Psoas muscle (tissue), 8 donors: Measurements from ENCODE around the gene SCAPER. TPM values are rescaled to one million over a fixed set of nuclear protein-coding genes. Genes with fewer than 3 reads are reported as not detected.

Experiments
- ATAC-seq, 4 donors: fragments of 200-7000 bp; cut with Tn5 transposase; one replicate each; pipeline ENCODE4 v1.9.1; 2020; ENCODE audit warnings: moderate library complexity in 3 of 4, mild to moderate bottlenecking in 2 of 4
- DNase-seq, 2 donors: peaks; one replicate each; pipeline ENCODE4 v3.0.0-alpha.2; 2020
- H3K27ac ChIP-seq: fragments of 200-600 bp; one replicate; pipeline ENCODE4 v1.8.0; 2022
- H3K27me3 ChIP-seq, 3 donors: fragments of 200-600 bp in 1 of 3; one replicate each; pipeline versions ENCODE4 v1.6.1 to v1.8.0; 2013 to 2022; ENCODE audit warnings: low read length in 2 of 3, mild to moderate bottlenecking in 2 of 3, moderate library complexity in 1 of 3; ENCODE audit not compliant: insufficient read depth in 3 of 3
- H3K36me3 ChIP-seq, 2 donors: fragments of 200-600 bp in 1 of 2; one replicate each; pipeline versions ENCODE4 v1.6.1 to v1.8.0; 2013 to 2022; ENCODE audit warnings: low read depth in 1 of 2, mild to moderate bottlenecking in 1 of 2, moderate library complexity in 1 of 2; ENCODE audit not compliant: insufficient read depth in 1 of 2
- H3K4me1 ChIP-seq: fragments of 200-600 bp; one replicate; pipeline ENCODE4 v1.8.0; 2022
- H3K4me3 ChIP-seq: fragments of 200-600 bp; one replicate; pipeline ENCODE4 v1.8.0; 2022; ENCODE audit warnings: mild to moderate bottlenecking
- H3K9me3 ChIP-seq: fragments of 200-600 bp; one replicate; pipeline ENCODE4 v1.8.0; 2022
- CTCF ChIP-seq: fragments of 200-600 bp; IDR thresholded peaks from one replicate; pipeline ENCODE4 v1.8.0; 2022; ENCODE audit warnings: antibody characterized with exemption
- WGBS, 3 donors: extraction: QIAGEN DNeasy Blood & Tissue Kit; methylation state at CpG; one replicate each; pipeline versions ENCODE4 v1.1.6 to v1.1.7; 2013; 5-methylcytosine and 5-hydroxymethylcytosine counted together
- intact Hi-C, 2 donors: fragments of 100-400 bp; cut with DNase I; formaldehyde crosslinking; loops; one replicate each; pipeline versions ENCODE4 v1.11.0 to v1.14.2; 2022
- polyA plus RNA-seq, 3 donors: library from polyadenylated mRNA; stranded (reverse); fragments of 200-250 nt; gene quantifications; one replicate each; pipeline ENCODE4 v1.2.3, GENCODE V29; 2013
- total RNA-seq, 4 donors: library from RNA; stranded (reverse); fragmentation: NEBNext Ultra II Directional in 2 of 4; extraction: Animal tissue kit (Norgen Biotek cat#: 25700) in 2 of 4; gene quantifications; one replicate each; pipeline versions ENCODE4 v1.2.1 to v1.2.4, GENCODE V29; 2021 to 2023
- donor health status: healthy with polysubstance abuse.
- donor health status: DM: no; HTN: no; CAD: no; lungs with moderate emphysema.
- donor health status: Bipolar disorder and iron deficiency.
- donor health status: healthy.
- donor health status: DM: yes; HTN: yes; CAD: no.
- donor health status: DM: no; HTN: no; CAD: no.
- donor health status: DM: no; HTN: no; CAD: no.
- donor health status: DM: yes; HTN: yes; CAD: no.

SCAPER gene
- total and polyA plus RNA-seq, 7 donors: 4.1 to 28.7 (median 20.0) TPM

- intact Hi-C loops: no loop called here
These were observed 11.2 kb upstream of the SCAPER start for GRCh38 chr15:76916369-76916768.

GRCh38 chr15:76913737-76914136 is 8.6 kb upstream of the SCAPER start:
- 70 to 81% (median 75%) methylated on average over 2 of the region's 2 CpGs for WGBS, 3 donors

More at GRCh38 chr15:76916369-76916768, 11.2 kb upstream of the SCAPER start:
- peaks cover 0 to 5% (median 0%) of the 10 kb centered on the region in 3 donors for H3K27me3 ChIP-seq
- no peak overlapping the region for H3K27ac ChIP-seq
- no peaks in the 10 kb centered on the region for H3K4me1 ChIP-seq
- no peaks in the 10 kb centered on the region for H3K9me3 ChIP-seq
- WGBS, 3 donors: 72 to 85% (median 74%) methylated on average over 13 of the region's 13 CpGs
- H3K36me3 ChIP-seq: no peaks in the 10 kb centered on the region
- no peak for TF ChIP-seq CTCF
- no peak overlapping the region for H3K4me3 ChIP-seq
- ATAC-seq (no peak), DNase-seq (no peak)

GRCh38 chr15:76912430-76912829 is 7.3 kb upstream of the SCAPER start:
- Histone ChIP-seq H3K27me3 (peaks cover 0 to 5% (median 0%) of the 10 kb centered on the region in 3 donors), H3K9me3 (no peaks in the 10 kb centered on the region), H3K4me3 (no peak overlapping the region), H3K36me3 (no peaks in the 10 kb centered on the region), H3K27ac (no peak overlapping the region), H3K4me1 (no peaks in the 10 kb centered on the region)
- intact Hi-C loops: no loop called here
- no peak for DNase-seq
- TF ChIP-seq CTCF: no peak
- 85 to 89% (median 86%) methylated on average over 4 of the region's 4 CpGs for WGBS, 3 donors
- no peak for ATAC-seq

More at GRCh38 chr15:76913737-76914136, 8.6 kb upstream of the SCAPER start:
- no peaks in the 10 kb centered on the region for H3K36me3 ChIP-seq
- H3K27ac ChIP-seq: no peak overlapping the region
- intact Hi-C loops: no loop called here
- H3K4me3 ChIP-seq: no peak overlapping the region
- no peak for ATAC-seq
- no peak for TF ChIP-seq CTCF
- peaks cover 0 to 5% (median 0%) of the 10 kb centered on the region in 3 donors for H3K27me3 ChIP-seq
- H3K9me3 ChIP-seq: no peaks in the 10 kb centered on the region
- DNase-seq: no peak
- H3K4me1 ChIP-seq: no peaks in the 10 kb centered on the region

DNA sequence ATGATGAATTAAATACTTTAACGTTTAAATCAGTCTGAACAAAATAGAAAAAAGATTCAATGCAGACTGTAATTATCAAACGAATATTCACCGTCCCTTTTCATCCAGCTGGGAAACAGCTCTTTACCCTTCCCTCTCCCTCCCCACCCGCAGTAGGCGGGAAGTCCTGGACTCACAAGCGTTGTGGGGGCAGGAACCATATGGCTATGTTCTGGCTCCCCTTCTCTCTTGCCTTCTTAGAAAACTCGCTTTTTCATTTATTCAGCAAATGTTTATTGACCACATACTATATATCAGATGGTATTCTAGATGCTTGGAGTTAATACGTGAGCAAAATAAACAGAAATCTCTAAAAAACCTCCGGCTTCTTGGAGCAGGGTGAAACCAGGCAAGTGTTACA is 715 bp upstream of the SCAPER start:
- Histone ChIP-seq H3K9me3 (peaks cover 3% of the 10 kb centered on the region), H3K4me1 (peaks cover 23% of the 10 kb centered on the region), H3K27me3 (no peaks in the 10 kb centered on the region), H3K36me3 (no peaks in the 10 kb centered on the region), H3K4me3 (peak overlapping the region; percentile 80), H3K27ac (peak overlapping the region; percentile 86)
- WGBS, 3 donors: 35 to 39% (median 35%) methylated on average over 9 of the region's 9 CpGs
- TF ChIP-seq CTCF: no peak
- DNase-seq: no peak
- intact Hi-C loops: loop anchor here in 1 of 2 donors (2.0 kb wide), 1 partner anchor 25 kb away; the partner anchor contains the start of gene RCN2
- ATAC-seq: no peak

DNA sequence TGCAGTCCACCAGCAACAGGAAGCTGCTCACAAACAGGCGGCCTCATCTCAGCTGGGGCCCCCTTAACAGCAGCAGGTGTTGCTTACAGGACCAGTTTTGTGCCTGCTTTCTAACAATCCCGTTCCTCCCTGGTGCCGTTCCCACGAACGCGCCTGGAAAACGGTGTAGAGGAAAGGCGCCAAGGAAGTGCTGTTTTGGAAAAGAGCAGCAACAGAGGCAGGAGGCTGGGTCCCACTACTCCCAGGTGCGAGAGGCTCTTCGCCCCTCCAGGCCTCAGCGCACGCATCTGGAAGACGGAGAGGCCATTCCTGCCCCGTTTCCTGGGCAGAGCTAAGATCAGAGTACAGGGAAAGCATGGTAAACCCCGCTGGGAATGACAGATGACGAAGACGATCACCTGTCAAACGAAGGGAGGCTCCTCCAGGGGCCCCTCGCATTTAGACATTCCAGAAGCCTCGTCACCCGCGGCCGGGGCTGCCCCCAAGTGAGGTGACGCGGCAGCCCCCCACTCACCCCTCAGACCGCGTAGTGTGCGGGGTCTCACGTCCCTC is 603 bp downstream of the SCAPER start:
- no peaks in the 10 kb centered on the region for H3K36me3 ChIP-seq
- TF ChIP-seq CTCF: no peak
- H3K27me3 ChIP-seq: no peaks in the 10 kb centered on the region
- 1 to 2% (median 2%) methylated on average over 29 of the region's 29 CpGs for WGBS, 3 donors
- peak overlapping the region; percentile 80 for H3K4me3 ChIP-seq
- H3K4me1 ChIP-seq: peaks cover 23% of the 10 kb centered on the region
- peak overlapping the region; percentile 86 for H3K27ac ChIP-seq
- peaks cover 3% of the 10 kb centered on the region for H3K9me3 ChIP-seq
- ATAC-seq: peak; percentile 54 to 78 (median 68)
- intact Hi-C loops: no loop called here
- peak in 1 of 2 donors; percentile 67 for DNase-seq
